HepG2 (cell line): Measurements from ENCODE around the gene TANGO6. TPM values are rescaled to one million over a fixed set of nuclear protein-coding genes. Genes with fewer than 3 reads are reported as not detected.

ENCODE experiments used
- ATAC-seq: fragments of 200-7000 bp; cut with Tn5 transposase; 3 replicates; pipeline ENCODE4 v1.9.1; 2020; ENCODE audit warnings: mild to moderate bottlenecking, moderate library complexity
- BruUV-seq: library from RNA; stranded (reverse); fragments of 400-500 nt; replicated peaks from 2 replicates; lab custom pipeline; 2021; lab: Mats Ljungman, UMichigan
- CTCF ChIA-PET: fragments of 300-600 bp; formaldehyde crosslinking; extraction: SDS; loops from one replicate; lab custom pipeline; 2021; ENCODE audit warnings: low total read pairs, inconsistent platforms, low intra/inter-chr PET ratio; lab: Yijun Ruan, JAX
- POLR2A ChIA-PET: fragments of 350-600 bp; sonication (Branson Sonifier 250); formaldehyde crosslinking; loops from one replicate; lab custom pipeline; 2020; ENCODE audit warnings: antibody characterized with exemption, inconsistent platforms; lab: Yijun Ruan, JAX
- DNase-seq: peaks from one replicate; pipeline ENCODE4 v3.0.0-alpha.2; 2015; ENCODE audit warnings: low spot score
- FAIRE-seq: peaks from 3 replicates; lab custom pipeline; 2011; peaks lifted over from hg19 to GRCh38; lab: Jason Lieb, UNC
- H2AFZ ChIP-seq: one replicate; pipeline ENCODE4 v1.6.1; 2011; ENCODE audit warnings: low read length, inconsistent platforms
- H3K27ac ChIP-seq: fragments of 300-600 bp; 3 replicates; pipeline ENCODE4 v1.8.0; 2011; ENCODE audit warnings: mixed run types, mild to moderate bottlenecking, mixed read lengths, low read length, inconsistent platforms; ENCODE audit not compliant: insufficient read depth; ENCODE audit errors: extremely low read length
- H3K27me3 ChIP-seq, 2 experiments: fragments of 200-600 bp in 1 of 2; 2 replicates in 1 of 2; 3 replicates in 1 of 2; pipeline versions ENCODE4 v1.6.0 to v1.8.0; 2011; ENCODE audit warnings: low read length in 2 of 2, mild to moderate bottlenecking in 2 of 2, moderate library complexity in 2 of 2, inconsistent platforms in 1 of 2; ENCODE audit not compliant: insufficient read depth in 2 of 2, control insufficient read depth in 1 of 2
- H3K36me3 ChIP-seq, 2 experiments: fragments of 200-600 bp in 1 of 2; replicated peaks in 1 of 2; 2 replicates in 1 of 2; 3 replicates in 1 of 2; pipeline versions ENCODE4 v1.5.1 to v1.8.0; 2011; ENCODE audit warnings: low read length in 2 of 2, inconsistent platforms in 1 of 2; ENCODE audit not compliant: insufficient read depth in 2 of 2, control insufficient read depth in 1 of 2
- H3K4me1 ChIP-seq: 2 replicates; pipeline ENCODE4 v1.5.1; 2012; ENCODE audit warnings: low read length, inconsistent platforms; ENCODE audit not compliant: insufficient read depth
- H3K4me2 ChIP-seq: 2 replicates; pipeline ENCODE4 v1.6.0; 2011; ENCODE audit warnings: low read depth, low read length, inconsistent platforms
- H3K4me3 ChIP-seq, 3 experiments: fragments of 200-600 bp in 1 of 3; sonication (generic), shearing (Covaris generic) in 1 of 3; replicated peaks in 1 of 3; 2 replicates each; pipeline ENCODE4 v1.5.1; 2011 to 2016; ENCODE audit warnings: low read length in 3 of 3, inconsistent platforms in 2 of 3, low read depth in 2 of 3, mild to moderate bottlenecking in 2 of 3, control low read depth in 1 of 3, mixed read lengths in 1 of 3; ENCODE audit not compliant: insufficient read depth in 1 of 3
- H3K79me2 ChIP-seq: one replicate; pipeline ENCODE4 v1.6.1; 2011; ENCODE audit warnings: low read length, inconsistent platforms; ENCODE audit not compliant: insufficient read depth
- H3K9ac ChIP-seq: 2 replicates; pipeline ENCODE4 v1.6.0; 2011; ENCODE audit warnings: mild to moderate bottlenecking, low read depth, low read length, inconsistent platforms; ENCODE audit not compliant: insufficient read depth
- H3K9me3 ChIP-seq: 2 replicates; pipeline ENCODE4 v1.5.1; 2012; ENCODE audit warnings: mild to moderate bottlenecking, low read length
- H4K20me1 ChIP-seq: 2 replicates; pipeline ENCODE4 v1.6.0; 2011; ENCODE audit warnings: inconsistent platforms, mild to moderate bottlenecking, low read length, moderate library complexity; ENCODE audit not compliant: insufficient read depth
- ATRX ChIP-seq: sonication (generic); formaldehyde crosslinking; IDR thresholded peaks from 2 replicates; pipeline ENCODE4 v1.4.0; 2020; ENCODE audit warnings: missing genetic modification reagents, borderline replicate concordance
- HDAC6 ChIP-seq: fragments of 200-600 bp; sonication (generic); IDR thresholded peaks from 2 replicates; pipeline ENCODE4 v1.7.0; 2017; ENCODE audit warnings: mild to moderate bottlenecking, antibody characterized with exemption, low read length, low read depth
- HNF4A ChIP-seq: sonication (generic); formaldehyde crosslinking; IDR thresholded peaks from 2 replicates; pipeline ENCODE4 v1.4.0; 2020; ENCODE audit warnings: missing genetic modification reagents
- NKX3-1 ChIP-seq: sonication (generic); formaldehyde crosslinking; IDR thresholded peaks from 2 replicates; pipeline ENCODE4 v1.5.0; 2020; ENCODE audit warnings: missing genetic modification reagents
- NONO ChIP-seq, 2 experiments: fragments of 450-650 bp in 1 of 2; sonication (generic) in 1 of 2; formaldehyde crosslinking in 1 of 2; IDR thresholded peaks in 1 of 2; conservative IDR thresholded peaks in 1 of 2; 2 replicates each; pipeline versions ENCODE4 v1.6.1 to v1.8.0; 2017 to 2022; ENCODE audit warnings: mild to moderate bottlenecking in 1 of 2, missing genetic modification reagents in 1 of 2, moderate library complexity in 1 of 2
- NPAS2 ChIP-seq: sonication (generic); formaldehyde crosslinking; IDR thresholded peaks from 2 replicates; pipeline ENCODE4 v1.8.0; 2022; ENCODE audit warnings: mild to moderate bottlenecking, missing genetic modification reagents, borderline replicate concordance
- NRL ChIP-seq: sonication (generic); formaldehyde crosslinking; IDR thresholded peaks from 2 replicates; pipeline ENCODE4 v1.5.0; 2020; ENCODE audit warnings: missing genetic modification reagents, mild to moderate bottlenecking, moderate library complexity, borderline replicate concordance
- PPARG ChIP-seq: conservative IDR thresholded peaks from 2 replicates; pipeline ENCODE4 v1.6.1; 2016; ENCODE audit warnings: missing biosample characterization, missing genetic modification reagents
- RFXANK ChIP-seq: IDR thresholded peaks from 2 replicates; pipeline ENCODE4 v1.6.1; 2016
- THAP11 ChIP-seq: IDR thresholded peaks from 2 replicates; pipeline ENCODE4 v1.6.1; 2016; ENCODE audit warnings: missing biosample characterization, missing genetic modification reagents
- ZFP90 ChIP-seq: sonication (generic); formaldehyde crosslinking; IDR thresholded peaks from 2 replicates; pipeline ENCODE4 v1.8.0; 2022; ENCODE audit warnings: missing genetic modification reagents, mild to moderate bottlenecking, inconsistent platforms, borderline replicate concordance
- ZNF512B ChIP-seq: sonication (generic); formaldehyde crosslinking; IDR thresholded peaks from 2 replicates; pipeline ENCODE4 v1.5.1; 2020; ENCODE audit warnings: missing genetic modification reagents, mild to moderate bottlenecking, borderline replicate concordance
- ZNF570 ChIP-seq: sonication (generic); formaldehyde crosslinking; IDR thresholded peaks from 2 replicates; pipeline ENCODE4 v1.4.0; 2020; ENCODE audit warnings: mild to moderate bottlenecking, missing genetic modification reagents, borderline replicate concordance
- ZNF614 ChIP-seq: IDR thresholded peaks from 2 replicates; pipeline ENCODE4 v1.6.1; 2018; ENCODE audit warnings: missing biosample characterization, missing genetic modification reagents, inconsistent platforms, borderline replicate concordance
- ZNF652 ChIP-seq: IDR thresholded peaks from 2 replicates; pipeline ENCODE4 v1.6.1; 2016; ENCODE audit warnings: low read depth, borderline replicate concordance
- ZNF780A ChIP-seq: sonication (generic); formaldehyde crosslinking; IDR thresholded peaks from 2 replicates; pipeline ENCODE4 v1.8.0; 2022; ENCODE audit warnings: mild to moderate bottlenecking, missing genetic modification reagents, moderate library complexity
- ZNF816 ChIP-seq: sonication (generic); formaldehyde crosslinking; IDR thresholded peaks from 2 replicates; pipeline ENCODE4 v1.8.0; 2022; ENCODE audit warnings: missing genetic modification reagents, mild to moderate bottlenecking, borderline replicate concordance
- WGBS: methylation state at CpG from one replicate; pipeline ENCODE4 v1.1.6; 2017; ENCODE audit warnings: low lambda C conversion rate; 5-methylcytosine and 5-hydroxymethylcytosine counted together
- in situ Hi-C: cut with HindIII; loops from 2 replicates; pipeline ENCODE4 v1.10.0; 2017; ENCODE audit warnings: low pct_unique_long_range_greater_than_20kb; ENCODE audit not compliant: extremely low pct_ligation_motif_present
- intact Hi-C: fragments of 100-400 bp; cut with micrococcal nuclease; formaldehyde crosslinking; loops from one replicate; pipeline ENCODE4 v1.10.0; 2022; ENCODE audit not compliant: unreplicated experiment
- polyA plus RNA-seq, 8 experiments: library from polyadenylated mRNA; depleted of rRNA in 3 of 8; stranded (reverse) in 7 of 8; unstranded in 1 of 8; fragments of >200 nt; fragmentation: Illumina TruSeq in 4 of 8; extraction: Trizol in 4 of 8; gene quantifications; 2 replicates each; pipeline versions ENCODE4 v1.2.1 to v1.2.3, GENCODE V29; 2011 to 2016; ENCODE audit warnings: low read depth in 4 of 8, missing spikeins in 1 of 8, mixed read lengths in 1 of 8; ENCODE audit not compliant: insufficient read depth in 1 of 8
- total RNA-seq, 5 experiments: library from RNA; depleted of rRNA; stranded (reverse); fragments of >200 nt; fragmentation: Illumina TruSeq; extraction: Trizol; gene quantifications; 2 replicates each; pipeline ENCODE4 v1.2.3, GENCODE V29; 2016; ENCODE audit warnings: low read depth in 1 of 5

TANGO6 gene
- total and polyA plus RNA-seq, 2 of the 13 experiments (the other 11 are each of a cell fraction or from before 2014, with no cell fraction given) = 7.2 to 13.3 TPM

GRCh38 chr16:68997564-68997963, 154.2 kb downstream of the TANGO6 start:
- H3K4me1 ChIP-seq = peaks cover 52% of the 10 kb centered on the region
- H2AFZ ChIP-seq = no peak overlapping the region
- H3K79me2 ChIP-seq = no peaks in the 10 kb centered on the region
- H3K9me3 ChIP-seq = peaks cover 3% of the 10 kb centered on the region; the same call in 1 of the 2 replicates
- FAIRE-seq = no peak
- no peak overlapping the region for H3K4me3 ChIP-seq
- no peak overlapping the region for H3K27ac ChIP-seq
- DNase-seq = no peak
- intact Hi-C loops = loop anchor here (5.0 to 10.0 kb wide), 3 partner anchors 45 to 153 kb away; partner anchors contain the start of genes HAS3 and TANGO6
- TF ChIP-seq THAP11 (CRISPR knock-in tag) (no peak), ZNF570 (CRISPR knock-in tag) (no peak), ZNF652 (CRISPR knock-in tag) (no peak), ZFP90 (CRISPR knock-in tag) (no peak)
- H3K9ac ChIP-seq = no peak overlapping the region
- in situ Hi-C loops = loop anchor here (10.0 kb wide), 1 partner anchor 107 kb away; the partner anchor contains the start of gene HAS3
- WGBS = 96% methylated on average over 1 of the region's 1 CpG
- ChIA-PET CTCF (no interaction called here), POLR2A (no interaction called here)
- ATAC-seq = no peak
- BruUV-seq = no TSS peak
- no peak overlapping the region for H3K4me2 ChIP-seq
- H4K20me1 ChIP-seq = no peaks in the 10 kb centered on the region
- no peaks in the 10 kb centered on the region for H3K36me3 ChIP-seq
- H3K27me3 ChIP-seq = no peaks in the 10 kb centered on the region

- in situ Hi-C loops (loop anchor here (10.0 kb wide), 1 partner anchor 106 kb away; the partner anchor contains the start of gene HAS3), intact Hi-C loops (loop anchor here (5.0 to 10.0 kb wide), 3 partner anchors 43 to 154 kb away; partner anchors contain the start of genes HAS3 and TANGO6)
- POLR2A ChIA-PET = no interaction called here
- H3K4me1 ChIP-seq = peaks cover 36% of the 10 kb centered on the region
- H3K36me3 ChIP-seq = no peaks in the 10 kb centered on the region
- ATAC-seq = peak; percentile 72
- no TSS peak for BruUV-seq
- DNase-seq = peak; percentile 60
- no peak overlapping the region for H2AFZ ChIP-seq
- no peak overlapping the region for H3K4me2 ChIP-seq
- CTCF ChIA-PET = no interaction called here
- H3K9ac ChIP-seq = no peak overlapping the region
- no peaks in the 10 kb centered on the region for H3K27me3 ChIP-seq
- no peaks in the 10 kb centered on the region for H4K20me1 ChIP-seq
- no peaks in the 10 kb centered on the region for H3K79me2 ChIP-seq
- no peak for FAIRE-seq
- peaks cover 18% of the 10 kb centered on the region for H3K9me3 ChIP-seq
- WGBS = 100% methylated on average over 1 of the region's 1 CpG
- H3K27ac ChIP-seq = no peak overlapping the region
- H3K4me3 ChIP-seq = no peak overlapping the region
- TF ChIP-seq HDAC6 = no peak
- no peak for TF ChIP-seq ZNF614
- TF ChIP-seq PPARG (CRISPR knock-in tag) = no peak
- no peak for TF ChIP-seq ZNF816 (CRISPR knock-in tag)
- TF ChIP-seq RFXANK (CRISPR knock-in tag) = no peak
- TF ChIP-seq HNF4A (CRISPR knock-in tag) = 0 out of 2 replicates have a peak, but pooled peaks have one; percentile 18
- TF ChIP-seq ATRX = no peak
- TF ChIP-seq ZNF512B (CRISPR knock-in tag) = no peak
- no peak for TF ChIP-seq ZNF780A (CRISPR knock-in tag)
- TF ChIP-seq NPAS2 (CRISPR knock-in tag) = no peak
- no peak for TF ChIP-seq NKX3-1 (CRISPR knock-in tag)
- no peak for TF ChIP-seq NRL
- TF ChIP-seq NONO (IDR thresholded peaks at IDR 0.05) = no peak
- TF ChIP-seq NONO (CRISPR knock-in tag; conservative IDR thresholded peaks at IDR 0.05) = no peak
Observed at GRCh38 chr16:68999114-68999513, 155.8 kb downstream of the TANGO6 start.
